GM12892 (cell line): ENCODE measurements around the gene CDH23.

ENCODE experiments used
- DNase-seq: peaks from one replicate; pipeline ENCODE4 v3.0.0; 2011; ENCODE audit not compliant: insufficient read length
- FAIRE-seq: peaks from 2 replicates; lab custom pipeline; 2011; peaks lifted over from hg19 to GRCh38; lab: Jason Lieb, UNC
- POLR2A ChIP-seq: IDR thresholded peaks from 2 replicates; pipeline ENCODE4 v1.6.1; 2011; ENCODE audit warnings: low read depth, low read length, control low read depth
- POLR2AphosphoS5 ChIP-seq: IDR thresholded peaks from 2 replicates; pipeline ENCODE4 v1.6.1; 2011; ENCODE audit warnings: low read depth, low read length, control low read depth
- TAF1 ChIP-seq: IDR thresholded peaks from 2 replicates; pipeline ENCODE4 v1.6.1; 2011; ENCODE audit warnings: low read depth, mild to moderate bottlenecking, control low read depth, low read length, borderline replicate concordance

Gene CDH23

GRCh38 chr10:71756311-71757191, 359.8 kb downstream of the CDH23 start:
- DNase-seq (no peak), FAIRE-seq (no peak)

DNA sequence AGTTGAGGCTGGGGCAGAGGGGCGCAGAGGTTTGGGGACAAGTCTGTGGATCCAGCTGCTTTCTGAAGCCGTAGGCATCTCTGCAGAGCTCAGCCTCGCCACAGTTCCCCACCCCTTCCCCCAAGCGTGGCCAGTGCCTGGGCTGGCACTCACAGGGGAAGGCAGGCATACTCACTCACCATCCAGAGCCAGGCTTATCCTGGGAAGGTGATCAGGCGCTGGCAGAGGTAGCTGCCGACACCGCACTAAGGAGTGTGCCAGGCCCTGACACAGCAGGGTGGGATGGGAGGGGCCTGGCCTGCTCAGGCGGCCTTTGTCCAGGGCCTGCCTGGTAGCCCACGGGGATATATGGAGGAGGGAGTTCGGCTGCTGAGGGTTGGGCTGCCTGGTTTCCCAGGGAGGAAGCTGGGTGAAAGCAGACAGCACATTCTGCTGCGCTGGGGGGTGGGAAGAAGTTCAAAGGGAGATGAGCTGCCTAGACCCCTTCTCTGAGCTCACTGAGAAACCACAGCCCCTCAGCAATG, 360.7 kb downstream of the CDH23 start:
- FAIRE-seq (no peak), DNase-seq (no peak)
- no peak for TF ChIP-seq TAF1
- no peak for TF ChIP-seq POLR2AphosphoS5
- no peak for TF ChIP-seq POLR2A

More at GRCh38 chr10:71756311-71757191, 359.8 kb downstream of the CDH23 start:
- TF ChIP-seq POLR2AphosphoS5, result no peak
- TF ChIP-seq POLR2A, result no peak
- no peak for TF ChIP-seq TAF1

- TF ChIP-seq POLR2A (no peak), POLR2AphosphoS5 (no peak), TAF1 (no peak)
- DNase-seq (no peak), FAIRE-seq (no peak)
Observed at GRCh38 chr10:71761105-71761511, 364.4 kb downstream of the CDH23 start.

GRCh38 chr10:71761541-71762113, 364.9 kb downstream of the CDH23 start:
- DNase-seq (no peak), FAIRE-seq (no peak)
- TF ChIP-seq TAF1 (no peak), POLR2A (no peak), POLR2AphosphoS5 (no peak)

DNA sequence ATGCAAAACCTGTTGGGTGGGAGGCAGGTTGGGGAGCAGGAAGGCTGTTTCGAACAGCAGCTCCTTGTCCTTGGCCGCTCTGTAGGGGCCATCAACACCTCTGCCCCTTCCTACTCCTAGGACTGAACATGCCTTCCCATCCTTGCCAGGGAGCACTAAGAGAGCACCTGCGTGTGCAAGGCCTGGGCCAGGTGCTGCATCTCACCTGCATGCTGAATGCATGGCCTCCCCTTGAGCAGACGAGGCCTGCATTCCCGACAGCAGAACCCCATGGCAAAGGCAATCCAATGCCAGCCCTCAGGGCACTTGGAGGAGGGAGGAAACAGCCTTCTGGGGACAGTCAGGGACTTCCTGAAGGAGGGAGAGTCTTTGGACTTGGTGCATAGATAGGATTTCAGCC, 365.6 kb downstream of the CDH23 start:
- no peak for TF ChIP-seq TAF1
- TF ChIP-seq POLR2A, result no peak
- TF ChIP-seq POLR2AphosphoS5, result no peak
- FAIRE-seq, result no peak
- DNase-seq, result no peak

- no peak for FAIRE-seq
- TF ChIP-seq POLR2A, result no peak
- no peak for TF ChIP-seq POLR2AphosphoS5
- TF ChIP-seq TAF1, result no peak
- no peak for DNase-seq
Observed at GRCh38 chr10:71763352-71764127, 366.8 kb downstream of the CDH23 start.

- no peak for TF ChIP-seq POLR2AphosphoS5
- TF ChIP-seq POLR2A, result no peak
- TF ChIP-seq TAF1, result no peak
- no peak for DNase-seq
- FAIRE-seq, result no peak
Observed at GRCh38 chr10:71765176-71765904, 368.6 kb downstream of the CDH23 start.

- no peak for DNase-seq
- no peak for FAIRE-seq
- TF ChIP-seq POLR2AphosphoS5 (no peak), POLR2A (no peak), TAF1 (no peak)
Observed at GRCh38 chr10:71765906-71766716, 369.4 kb downstream of the CDH23 start.

GRCh38 chr10:71766717-71767419, 370.1 kb downstream of the CDH23 start:
- DNase-seq (no peak), FAIRE-seq (no peak)
- no peak for TF ChIP-seq TAF1
- no peak for TF ChIP-seq POLR2A
- no peak for TF ChIP-seq POLR2AphosphoS5
